Measurements from ENCODE around the gene KIF1B.

DNA sequence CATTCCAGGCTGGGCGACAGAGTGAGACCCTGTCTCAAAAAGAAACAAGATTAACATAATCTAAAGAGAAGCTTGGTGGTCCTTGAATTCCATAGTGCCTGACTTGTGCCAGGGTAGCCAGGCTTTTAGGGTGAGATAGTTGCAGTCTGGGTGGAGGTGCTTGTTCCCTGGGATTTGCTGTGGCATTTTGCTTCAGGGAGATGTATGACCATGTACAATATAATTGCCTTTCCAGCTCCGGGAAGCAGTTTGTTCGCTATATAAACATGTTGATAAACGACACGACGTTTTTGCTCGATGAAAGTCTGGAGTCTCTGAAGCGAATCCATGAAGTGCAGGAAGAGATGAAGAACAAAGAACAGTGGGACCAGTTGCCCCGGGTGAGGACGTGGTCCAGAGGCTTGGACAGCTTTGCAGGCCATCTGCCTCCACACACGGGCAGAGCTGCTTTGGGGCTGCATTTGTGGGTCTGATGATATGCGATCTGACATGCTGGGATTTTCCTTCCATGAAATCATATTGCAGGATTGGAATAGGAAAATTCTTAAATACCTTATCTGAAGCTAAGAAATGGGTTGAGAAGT lies 49.4 kb upstream of the KIF1B start:
- TF ChIP-seq, protein P1, sequence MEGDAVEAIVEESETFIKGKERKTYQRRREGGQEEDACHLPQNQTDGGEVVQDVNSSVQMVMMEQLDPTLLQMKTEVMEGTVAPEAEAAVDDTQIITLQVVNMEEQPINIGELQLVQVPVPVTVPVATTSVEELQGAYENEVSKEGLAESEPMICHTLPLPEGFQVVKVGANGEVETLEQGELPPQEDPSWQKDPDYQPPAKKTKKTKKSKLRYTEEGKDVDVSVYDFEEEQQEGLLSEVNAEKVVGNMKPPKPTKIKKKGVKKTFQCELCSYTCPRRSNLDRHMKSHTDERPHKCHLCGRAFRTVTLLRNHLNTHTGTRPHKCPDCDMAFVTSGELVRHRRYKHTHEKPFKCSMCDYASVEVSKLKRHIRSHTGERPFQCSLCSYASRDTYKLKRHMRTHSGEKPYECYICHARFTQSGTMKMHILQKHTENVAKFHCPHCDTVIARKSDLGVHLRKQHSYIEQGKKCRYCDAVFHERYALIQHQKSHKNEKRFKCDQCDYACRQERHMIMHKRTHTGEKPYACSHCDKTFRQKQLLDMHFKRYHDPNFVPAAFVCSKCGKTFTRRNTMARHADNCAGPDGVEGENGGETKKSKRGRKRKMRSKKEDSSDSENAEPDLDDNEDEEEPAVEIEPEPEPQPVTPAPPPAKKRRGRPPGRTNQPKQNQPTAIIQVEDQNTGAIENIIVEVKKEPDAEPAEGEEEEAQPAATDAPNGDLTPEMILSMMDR (IDR thresholded peaks at IDR 0.05): no peak
- no peak for TF ChIP-seq POLR2AphosphoS5 (IDR thresholded peaks at IDR 0.05)
